Thyroid gland (tissue), 4 donors: ENCODE data around the gene ARPP19. TPM values are rescaled to one million over a fixed set of nuclear protein-coding genes. Genes with fewer than 3 reads are reported as not detected.

Experiments
- DNase-seq, 2 donors: peaks; one replicate each; pipeline ENCODE4 v3.0.0-alpha.2; 2019
- H3K27ac ChIP-seq, 3 donors: fragments of 200-600 bp; sonication (generic); 1 replicate in 2 of 3; 2 replicates in 1 of 3; pipeline ENCODE4 v1.5.1; 2016 to 2019; ENCODE audit warnings: mild to moderate bottlenecking in 1 of 3, moderate library complexity in 1 of 3
- H3K27me3 ChIP-seq: fragments of 200-600 bp; sonication (generic); one replicate; pipeline ENCODE4 v1.5.1; 2019
- H3K36me3 ChIP-seq, 2 donors: fragments of 200-600 bp; sonication (generic); one replicate each; pipeline ENCODE4 v1.5.1; 2016 to 2019
- H3K4me1 ChIP-seq, 2 donors: fragments of 200-600 bp; sonication (generic); one replicate each; pipeline ENCODE4 v1.5.1; 2017 to 2019
- H3K4me3 ChIP-seq, 3 donors: fragments of 200-600 bp; sonication (generic); replicated peaks in 1 of 3; 1 replicate in 2 of 3; 2 replicates in 1 of 3; pipeline ENCODE4 v1.5.1; 2016; ENCODE audit warnings: mild to moderate bottlenecking in 1 of 3
- H3K9me3 ChIP-seq: fragments of 200-600 bp; sonication (generic); one replicate; pipeline ENCODE4 v1.5.1; 2017
- POLR2A ChIP-seq, 2 donors: fragments of 450-650 bp; IDR thresholded peaks; one replicate each; pipeline ENCODE4 v1.6.1; 2017; ENCODE audit warnings: antibody characterized with exemption in 2 of 2, mild to moderate bottlenecking in 2 of 2, moderate library complexity in 1 of 2
- WGBS, 2 donors: methylation state at CpG; one replicate each; pipeline ENCODE4 v1.1.5; 2017; 5-methylcytosine and 5-hydroxymethylcytosine counted together
- intact Hi-C: fragments of 100-400 bp; cut with DNase I; formaldehyde crosslinking; loops from one replicate; pipeline ENCODE4 v1.15.1; 2023
- total RNA-seq, 4 donors: library from RNA; depleted of rRNA; stranded (reverse); fragments of >200 nt; gene quantifications; one replicate each; pipeline ENCODE4 v1.2.3, GENCODE V29; 2016
- TF ChIP-seq, protein P1 (sequence below), 6 experiments: fragments of 200-600 bp in 3 of 6; fragments of 450-650 bp in 3 of 6; sonication (generic) in 3 of 6; IDR thresholded peaks; one replicate each; pipeline ENCODE4 v1.5.1; 2016 to 2019; ENCODE audit warnings: antibody characterized with exemption in 6 of 6, mild to moderate bottlenecking in 2 of 6, inconsistent platforms in 1 of 6, moderate library complexity in 1 of 6

Gene ARPP19
- total RNA-seq, 4 donors from 2014 or later = 148 to 221 (median 202) TPM

DNA sequence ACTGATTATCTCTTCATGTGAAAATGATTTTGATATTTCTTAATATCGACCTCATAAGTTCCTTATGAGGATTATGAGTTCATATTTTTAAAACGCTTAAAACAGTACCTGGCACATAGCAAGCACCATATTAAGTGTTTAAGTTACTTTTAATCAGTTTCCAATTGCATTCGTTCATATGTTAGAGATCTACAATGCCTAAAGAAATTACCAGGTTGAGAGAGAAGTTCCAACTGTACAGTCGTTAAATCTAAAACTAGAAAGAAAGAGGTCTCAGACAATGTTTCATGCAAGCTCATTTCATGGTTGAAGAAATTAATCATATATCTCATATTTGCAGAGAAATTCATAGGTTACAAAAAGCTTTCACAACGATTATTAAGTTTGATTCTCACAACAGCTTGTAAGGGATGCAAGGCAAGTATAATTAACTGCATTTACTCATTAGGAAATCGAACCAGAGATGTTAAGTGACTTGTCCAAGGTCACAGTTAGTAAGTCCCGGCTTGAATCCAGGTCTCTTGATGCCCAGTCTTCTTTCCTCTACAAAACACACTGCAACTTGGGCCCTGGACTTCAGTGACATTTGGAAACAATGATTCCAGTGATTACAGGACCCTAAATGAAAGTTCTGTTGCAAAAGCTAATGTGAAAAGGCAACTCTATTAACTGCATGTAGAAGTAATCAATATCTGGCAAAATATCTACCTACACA, 41.5 kb downstream of the ARPP19 start:
- Histone ChIP-seq H3K36me3 (no peaks in the 10 kb centered on the region), H3K9me3 (no peaks in the 10 kb centered on the region), H3K27me3 (no peaks in the 10 kb centered on the region), H3K4me3 (no peak overlapping the region), H3K27ac (no peak overlapping the region), H3K4me1 (peaks cover 8 to 10% of the 10 kb centered on the region in 2 donors)
- intact Hi-C loops = loop anchor here (5.0 kb wide), 1 partner anchor 40 kb away; the partner anchor contains the start of gene ARPP19
- no peak for TF ChIP-seq POLR2A (IDR thresholded peaks at IDR 0.05)
- TF ChIP-seq, protein P1, sequence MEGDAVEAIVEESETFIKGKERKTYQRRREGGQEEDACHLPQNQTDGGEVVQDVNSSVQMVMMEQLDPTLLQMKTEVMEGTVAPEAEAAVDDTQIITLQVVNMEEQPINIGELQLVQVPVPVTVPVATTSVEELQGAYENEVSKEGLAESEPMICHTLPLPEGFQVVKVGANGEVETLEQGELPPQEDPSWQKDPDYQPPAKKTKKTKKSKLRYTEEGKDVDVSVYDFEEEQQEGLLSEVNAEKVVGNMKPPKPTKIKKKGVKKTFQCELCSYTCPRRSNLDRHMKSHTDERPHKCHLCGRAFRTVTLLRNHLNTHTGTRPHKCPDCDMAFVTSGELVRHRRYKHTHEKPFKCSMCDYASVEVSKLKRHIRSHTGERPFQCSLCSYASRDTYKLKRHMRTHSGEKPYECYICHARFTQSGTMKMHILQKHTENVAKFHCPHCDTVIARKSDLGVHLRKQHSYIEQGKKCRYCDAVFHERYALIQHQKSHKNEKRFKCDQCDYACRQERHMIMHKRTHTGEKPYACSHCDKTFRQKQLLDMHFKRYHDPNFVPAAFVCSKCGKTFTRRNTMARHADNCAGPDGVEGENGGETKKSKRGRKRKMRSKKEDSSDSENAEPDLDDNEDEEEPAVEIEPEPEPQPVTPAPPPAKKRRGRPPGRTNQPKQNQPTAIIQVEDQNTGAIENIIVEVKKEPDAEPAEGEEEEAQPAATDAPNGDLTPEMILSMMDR (IDR thresholded peaks at IDR 0.05) = no peak
- WGBS, 2 donors = 88 to 90% methylated on average over 7 of the region's 7 CpGs
- DNase-seq = no peak

DNA sequence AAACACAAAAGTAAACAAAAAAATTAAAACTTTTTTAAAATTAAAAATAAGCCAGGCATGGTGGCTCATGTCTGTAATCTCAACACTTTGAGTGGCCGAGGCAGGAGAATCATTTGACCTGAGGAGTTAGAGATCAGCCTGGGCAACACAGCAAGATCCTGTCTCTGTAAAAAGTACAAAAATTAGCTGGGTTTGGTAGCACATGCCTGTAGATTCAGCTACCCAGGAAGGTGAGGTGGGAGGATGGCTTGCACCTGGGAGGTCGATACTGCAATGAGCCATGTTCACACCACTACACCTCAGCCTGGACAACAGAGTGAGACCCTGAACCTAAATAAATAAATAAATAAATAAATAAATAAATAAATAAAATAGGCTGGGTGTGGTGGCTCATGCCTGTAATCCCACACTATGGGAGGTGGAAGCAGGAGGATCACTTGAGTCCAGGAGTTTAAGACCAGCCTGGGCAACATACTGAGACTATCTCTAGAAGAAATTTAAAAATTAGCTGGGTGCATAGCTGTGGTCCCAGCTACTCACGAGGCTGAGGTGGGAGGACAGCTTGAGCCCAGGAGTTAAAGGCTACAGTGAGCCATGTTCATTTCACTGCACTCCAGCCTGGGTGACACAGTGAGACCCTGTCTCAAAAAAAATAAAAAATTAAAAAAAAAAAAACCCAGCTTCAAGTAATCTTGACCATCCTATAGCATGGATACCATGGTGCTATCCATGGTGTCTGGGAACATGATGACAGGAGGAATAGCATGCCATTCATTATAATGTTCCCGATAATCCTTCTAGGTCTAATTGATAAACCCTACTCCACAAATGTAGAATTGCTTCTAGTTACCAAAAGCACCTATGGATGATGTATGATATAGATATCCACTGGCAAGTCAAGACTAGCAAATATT, 44.4 kb downstream of the ARPP19 start:
- WGBS, 2 donors = 95 to 98% methylated on average over 4 of the region's 4 CpGs
- Histone ChIP-seq H3K9me3 (no peaks in the 10 kb centered on the region), H3K4me3 (no peak overlapping the region), H3K27me3 (no peaks in the 10 kb centered on the region), H3K36me3 (no peaks in the 10 kb centered on the region), H3K27ac (no peak overlapping the region), H3K4me1 (peaks cover 7 to 8% of the 10 kb centered on the region in 2 donors)
- no peak for DNase-seq
- no peak for TF ChIP-seq POLR2A (IDR thresholded peaks at IDR 0.05)
- TF ChIP-seq, protein P1 (IDR thresholded peaks at IDR 0.05) = no peak
- intact Hi-C loops = loop anchor here (5.0 kb wide), 1 partner anchor 43 kb away; the partner anchor contains the start of gene ARPP19

DNA sequence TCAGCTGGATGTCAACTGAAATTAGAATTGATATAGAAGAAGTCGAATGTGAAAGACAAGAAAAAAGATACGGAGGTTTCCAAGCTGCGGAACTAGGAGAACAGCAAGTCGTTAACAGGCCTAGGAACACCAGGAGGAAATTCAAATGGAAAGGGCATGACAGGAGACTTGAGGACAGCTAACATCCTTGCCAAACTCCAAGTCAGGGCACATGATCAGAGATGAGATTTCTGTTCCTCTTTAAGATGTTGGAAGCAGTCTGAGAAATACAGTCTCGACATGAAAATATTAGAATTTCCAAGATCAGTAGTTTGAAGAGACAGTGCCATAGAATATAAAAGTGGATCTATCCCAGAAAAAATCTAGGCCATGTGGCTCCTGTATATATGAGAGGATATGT, 45.2 kb downstream of the ARPP19 start:
- no peak overlapping the region for H3K27ac ChIP-seq
- TF ChIP-seq, protein P1 (IDR thresholded peaks at IDR 0.05) = no peak
- no peak for TF ChIP-seq POLR2A (IDR thresholded peaks at IDR 0.05)
- H3K9me3 ChIP-seq = no peaks in the 10 kb centered on the region

DNA sequence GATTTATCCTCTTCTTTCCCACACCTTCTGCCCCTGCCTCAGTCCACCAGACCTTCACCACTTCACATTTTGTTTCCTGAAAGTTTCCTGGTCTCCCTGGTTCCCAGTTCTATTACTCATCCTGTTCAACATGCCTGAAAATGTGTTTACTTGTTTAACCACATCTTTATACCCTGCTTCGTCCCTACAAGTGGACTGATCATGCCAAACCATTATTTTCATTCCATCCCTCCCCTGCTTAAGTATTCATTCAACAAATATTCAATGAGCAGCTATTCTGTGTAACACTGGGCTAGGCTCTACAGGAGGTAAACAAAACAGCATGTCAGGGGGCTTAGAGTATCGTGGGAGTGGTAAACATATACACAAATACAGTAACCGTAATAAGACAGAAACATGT, 45.6 kb downstream of the ARPP19 start:
- Histone ChIP-seq H3K4me3 (no peak overlapping the region), H3K4me1 (peaks cover 5 to 8% of the 10 kb centered on the region in 2 donors), H3K27me3 (no peaks in the 10 kb centered on the region), H3K9me3 (no peaks in the 10 kb centered on the region), H3K27ac (no peak overlapping the region), H3K36me3 (no peaks in the 10 kb centered on the region)
- TF ChIP-seq, protein P1 (IDR thresholded peaks at IDR 0.05) = no peak
- no peak for TF ChIP-seq POLR2A (IDR thresholded peaks at IDR 0.05)
- WGBS, 2 donors = 69 to 77% methylated on average over 3 of the region's 3 CpGs
- no peak for DNase-seq
- intact Hi-C loops = no loop called here

More for the DNA sequence above, 45.2 kb downstream of the ARPP19 start:
- WGBS, 2 donors = 68 to 83% methylated on average over 4 to 5 of the region's 5 CpGs
- Histone ChIP-seq H3K4me1 (peaks cover 5 to 8% of the 10 kb centered on the region in 2 donors), H3K27me3 (no peaks in the 10 kb centered on the region), H3K36me3 (no peaks in the 10 kb centered on the region), H3K4me3 (no peak overlapping the region)
- intact Hi-C loops = no loop called here
- DNase-seq = no peak
